ENCODE data around the gene ARHGEF19. TPM values are rescaled to one million over a fixed set of nuclear protein-coding genes. Genes with fewer than 3 reads are reported as not detected.
A peak's percentile ranks its signal among the peaks of the same experiment; 100 is the strongest.

The ARHGEF19 gene
- total RNA-seq, 1 experiment from 2014 or later = 38.5 TPM

GRCh38 chr1:16244650-16245285 is 32.3 kb upstream of the ARHGEF19 start:
- no peaks in the 10 kb centered on the region for H3K9me2 ChIP-seq (ENCODE audit: insufficient read depth)
- H3K27me3 ChIP-seq (ENCODE audit: insufficient read depth, low read depth) = no peaks in the 10 kb centered on the region
- no peaks in the 10 kb centered on the region for H3K79me2 ChIP-seq (ENCODE audit: low read depth)
- ChIA-PET POLR2A (ENCODE audit: unreplicated experiment) (interaction anchor here (0.6 kb wide), 1 partner anchor 28 kb away, joined by 3 read pairs; no protein-coding TSS in a partner anchor), CTCF (interaction anchor here (0.6 to 1.7 kb wide), 4 partner anchors 55 to 167 kb away, joined by 3 to 9 read pairs (median 3); no protein-coding TSS in a partner anchor)
- H3K36me3 ChIP-seq (ENCODE audit: low read depth) = no peaks in the 10 kb centered on the region
- TF ChIP-seq CTCF (conservative IDR thresholded peaks at IDR 0.05) (no peak; the same call in 1 of the 2 replicates), EZH2 (IDR thresholded peaks at IDR 0.05; ENCODE audit: low read depth) (no peak)
- DNase-seq = no peak
- peaks cover 8% of the 10 kb centered on the region; the same call in 1 of the 2 replicates for H3F3A ChIP-seq (ENCODE audit: insufficient read depth, low read depth)
- H3K4me1 ChIP-seq (replicated peaks; ENCODE audit: insufficient read depth) = peaks cover 18% of the 10 kb centered on the region
- no TSS peak for BruUV-seq (replicated peaks)
- H3K9me3 ChIP-seq (ENCODE audit: insufficient read depth, low read depth) = no peaks in the 10 kb centered on the region
- no peaks in the 10 kb centered on the region for H4K20me1 ChIP-seq (ENCODE audit: insufficient read depth)
- H3K27ac ChIP-seq = no peak overlapping the region
- no peak overlapping the region for H2AFZ ChIP-seq
- no peak overlapping the region for H3K4me2 ChIP-seq
- no peak overlapping the region for H3K4me3 ChIP-seq
- intact Hi-C loops (cut with micrococcal nuclease; ENCODE audit: unreplicated experiment) = loop anchor here (1.0 to 5.0 kb wide), 4 partner anchors 56 to 237 kb away; no protein-coding TSS in a partner anchor

- Histone ChIP-seq H3K27ac (no peak overlapping the region), H4K20me1 (ENCODE audit: insufficient read depth) (no peaks in the 10 kb centered on the region), H3K79me2 (ENCODE audit: low read depth) (no peaks in the 10 kb centered on the region), H3K4me3 (no peak overlapping the region), H3K36me3 (ENCODE audit: low read depth) (no peaks in the 10 kb centered on the region), H3K4me2 (no peak overlapping the region), H3K4me1 (replicated peaks; ENCODE audit: insufficient read depth) (peaks cover 15% of the 10 kb centered on the region), H3K27me3 (ENCODE audit: insufficient read depth, low read depth) (no peaks in the 10 kb centered on the region), H3F3A (ENCODE audit: insufficient read depth, low read depth) (peaks cover 2% of the 10 kb centered on the region; the same call in 1 of the 2 replicates), H3K9me2 (ENCODE audit: insufficient read depth) (no peaks in the 10 kb centered on the region), H3K9me3 (ENCODE audit: insufficient read depth, low read depth) (no peaks in the 10 kb centered on the region), H2AFZ (no peak overlapping the region)
- BruUV-seq (replicated peaks) = TSS peak; percentile 9
- TF ChIP-seq CTCF (conservative IDR thresholded peaks at IDR 0.05) = peak; percentile 81
- TF ChIP-seq EZH2 (IDR thresholded peaks at IDR 0.05; ENCODE audit: low read depth) = no peak
- CTCF ChIA-PET = interaction anchor here (0.5 to 1.7 kb wide), 5 partner anchors 55 to 166 kb away, joined by 3 to 9 read pairs (median 3); no protein-coding TSS in a partner anchor
- POLR2A ChIA-PET (ENCODE audit: unreplicated experiment) = interaction anchor here (0.6 kb wide), 1 partner anchor 27 kb away, joined by 3 read pairs; no protein-coding TSS in a partner anchor
- intact Hi-C loops (cut with micrococcal nuclease; ENCODE audit: unreplicated experiment) = loop anchor here (1.0 to 5.0 kb wide), 3 partner anchors 55 to 237 kb away; no protein-coding TSS in a partner anchor
- peak; percentile 60 to 73 for DNase-seq
Observed at GRCh38 chr1:16243936-16244649, 31.6 kb upstream of the ARHGEF19 start.

GRCh38 chr1:16243215-16243610 is 30.8 kb upstream of the ARHGEF19 start:
- TF ChIP-seq EZH2 (IDR thresholded peaks at IDR 0.05; ENCODE audit: low read depth) (no peak), CTCF (conservative IDR thresholded peaks at IDR 0.05) (no peak)
- H4K20me1 ChIP-seq (ENCODE audit: insufficient read depth) = no peaks in the 10 kb centered on the region
- no peaks in the 10 kb centered on the region for H3K9me3 ChIP-seq (ENCODE audit: insufficient read depth, low read depth)
- no peaks in the 10 kb centered on the region for H3K79me2 ChIP-seq (ENCODE audit: low read depth)
- peaks cover 6% of the 10 kb centered on the region for H3K4me1 ChIP-seq (replicated peaks; ENCODE audit: insufficient read depth)
- no peaks in the 10 kb centered on the region for H3K36me3 ChIP-seq (ENCODE audit: low read depth)
- no peaks in the 10 kb centered on the region for H3F3A ChIP-seq (ENCODE audit: insufficient read depth, low read depth)
- no peaks in the 10 kb centered on the region for H3K27me3 ChIP-seq (ENCODE audit: insufficient read depth, low read depth)
- intact Hi-C loops (cut with micrococcal nuclease; ENCODE audit: unreplicated experiment) = loop anchor here (5.0 kb wide), 1 partner anchor 236 kb away; no protein-coding TSS in a partner anchor
- POLR2A ChIA-PET (ENCODE audit: unreplicated experiment) = no interaction called here
- no TSS peak for BruUV-seq (replicated peaks)
- no peaks in the 10 kb centered on the region for H3K9me2 ChIP-seq (ENCODE audit: insufficient read depth)
- H3K4me3 ChIP-seq = no peak overlapping the region
- DNase-seq = no peak
- H3K27ac ChIP-seq = no peak overlapping the region
- H2AFZ ChIP-seq = no peak overlapping the region
- no peak overlapping the region for H3K4me2 ChIP-seq
- CTCF ChIA-PET = interaction anchor here (0.5 to 1.7 kb wide), 2 partner anchors 108 to 165 kb away, joined by 4 to 9 read pairs; no protein-coding TSS in a partner anchor
